HG03196 (cell line): ENCODE data around the gene WDR35.

Source experiments
- ATAC-seq: cut with Tn5 transposase; IDR thresholded peaks from one replicate; pipeline ENCODE4 v1.9.1; 2021; ENCODE audit not compliant: unreplicated experiment

The WDR35 gene

DNA sequence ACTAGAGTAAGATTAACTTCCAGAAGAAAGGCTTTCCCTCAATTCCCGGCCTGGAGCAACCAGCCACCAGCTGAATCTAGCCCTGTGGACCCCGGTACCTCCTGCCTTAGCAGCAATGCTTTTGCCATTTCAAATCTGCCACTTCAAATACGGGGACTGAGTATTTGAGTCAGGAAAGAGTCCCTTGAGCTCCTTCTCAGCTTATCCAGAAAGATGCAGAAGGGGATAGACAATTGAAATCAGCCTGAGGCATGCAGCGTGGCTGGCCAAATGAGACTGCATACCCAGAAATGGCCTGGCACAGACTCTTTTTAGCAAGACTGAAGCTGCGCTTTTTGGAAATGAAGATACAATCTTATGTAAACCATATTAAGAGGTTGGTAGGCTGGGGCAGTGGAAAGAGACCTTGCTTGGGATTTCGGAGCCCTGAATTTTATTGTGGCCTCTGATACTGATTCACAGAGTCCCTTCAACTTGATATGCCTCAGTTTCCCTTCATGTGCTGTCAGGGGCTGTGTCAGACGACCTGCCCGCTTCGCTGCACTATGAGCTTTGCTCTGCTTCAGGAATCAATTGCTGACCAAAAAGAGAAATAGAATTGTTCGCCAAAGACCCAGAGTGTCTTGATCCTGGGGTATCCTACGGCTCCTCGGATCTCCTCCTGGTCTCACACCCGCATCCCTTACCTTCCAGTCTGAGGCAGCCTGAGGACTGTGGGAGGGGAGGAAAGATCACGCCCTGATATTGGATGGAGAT, 21.5 kb upstream of the WDR35 start:
- no peak for ATAC-seq

DNA sequence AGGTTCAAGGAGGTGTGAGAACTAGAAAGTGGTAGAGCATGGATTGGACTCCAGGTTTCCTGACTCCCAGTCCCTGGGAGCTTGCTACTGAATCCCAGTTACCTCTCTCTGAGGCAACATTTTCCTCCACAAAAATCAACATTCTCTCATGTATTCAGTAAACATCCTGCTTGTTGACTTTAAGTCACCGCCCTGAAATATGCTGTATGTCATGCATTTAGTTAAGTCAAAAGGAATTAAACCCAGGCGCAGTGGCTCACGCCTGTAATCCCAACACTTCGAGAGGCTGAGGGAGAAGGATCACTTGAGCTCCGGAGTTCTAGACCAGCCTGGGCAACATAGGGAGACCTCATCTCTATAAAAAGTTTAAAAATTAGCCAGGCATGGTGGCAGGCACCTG, 18.8 kb upstream of the WDR35 start:
- ATAC-seq: no peak

DNA sequence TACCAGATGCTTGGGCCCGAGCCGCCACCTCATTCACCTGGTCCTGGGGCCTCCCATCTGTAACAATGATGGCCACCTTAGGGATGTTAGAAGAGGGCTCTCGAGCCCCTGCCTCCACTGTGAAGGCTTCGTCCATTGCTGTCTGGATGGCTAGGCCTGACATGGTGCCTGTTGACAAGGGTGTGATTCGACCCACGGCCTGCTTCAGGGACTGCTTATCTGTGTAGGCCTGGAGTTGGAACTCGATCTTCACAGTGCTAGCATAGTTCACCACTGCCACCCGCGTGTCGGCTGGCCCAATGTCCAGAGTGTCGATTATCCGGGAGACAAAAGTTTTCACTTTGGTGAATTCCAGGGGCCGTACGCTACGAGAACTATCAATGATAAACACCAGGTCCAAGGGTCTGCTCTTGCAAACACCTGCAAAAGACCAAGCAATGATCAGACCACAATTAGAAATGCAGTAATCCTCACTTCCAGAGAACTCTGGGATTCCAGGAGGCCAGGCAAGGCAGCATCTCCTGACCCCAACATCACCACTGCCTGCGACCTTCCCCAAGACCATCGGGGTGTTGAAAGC, 16.1 kb upstream of the WDR35 start:
- ATAC-seq: no peak

DNA sequence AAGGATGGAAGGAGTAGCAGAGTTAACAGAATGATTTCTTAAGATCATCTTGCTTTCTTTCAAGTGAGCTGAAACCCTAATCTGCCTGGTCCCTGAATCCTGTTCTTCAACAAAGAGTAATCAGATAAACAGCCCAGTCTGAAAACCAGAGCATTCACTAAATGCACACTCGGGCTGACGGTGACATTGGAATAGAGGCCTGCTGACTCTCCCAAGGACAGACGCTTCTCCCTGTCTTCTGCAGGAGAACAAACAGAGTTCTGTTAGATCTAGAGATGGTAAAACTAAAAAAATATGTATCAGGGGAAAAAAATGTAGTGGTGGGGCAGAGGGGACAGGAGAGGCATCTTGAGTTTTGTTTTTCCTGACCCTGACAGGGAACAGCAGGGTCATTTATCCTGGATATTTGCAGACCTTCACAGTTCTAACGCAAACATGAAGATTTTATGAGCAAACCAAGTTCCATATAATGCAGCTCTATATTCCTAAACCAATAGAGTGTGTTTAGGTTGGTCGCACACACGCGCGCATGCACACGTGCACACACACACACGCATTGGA, 15.2 kb upstream of the WDR35 start:
- no peak for ATAC-seq

DNA sequence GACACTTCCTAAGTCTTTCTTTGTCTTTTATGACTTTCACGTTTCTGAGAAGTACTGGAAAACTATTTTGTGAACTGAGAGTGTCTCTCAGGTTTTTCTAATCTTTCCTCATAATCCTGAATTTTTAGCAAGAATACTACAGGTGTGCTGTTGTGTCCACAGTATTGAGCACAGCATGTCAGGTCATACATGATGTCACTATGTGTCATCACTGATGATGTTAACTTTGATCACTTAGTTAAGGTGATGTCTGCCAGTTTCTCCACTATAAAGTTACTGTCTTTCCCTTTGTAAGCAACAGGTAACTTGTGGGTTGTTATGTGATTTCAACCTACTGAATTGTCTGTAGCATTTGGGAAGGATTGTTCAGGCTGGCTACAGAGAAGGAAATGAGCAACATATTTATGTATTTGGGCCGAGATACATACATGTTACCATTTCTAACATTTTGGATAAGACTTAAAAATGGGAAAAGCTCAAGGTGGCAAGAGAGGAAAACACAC, 11.5 kb upstream of the WDR35 start:
- ATAC-seq: no peak

DNA sequence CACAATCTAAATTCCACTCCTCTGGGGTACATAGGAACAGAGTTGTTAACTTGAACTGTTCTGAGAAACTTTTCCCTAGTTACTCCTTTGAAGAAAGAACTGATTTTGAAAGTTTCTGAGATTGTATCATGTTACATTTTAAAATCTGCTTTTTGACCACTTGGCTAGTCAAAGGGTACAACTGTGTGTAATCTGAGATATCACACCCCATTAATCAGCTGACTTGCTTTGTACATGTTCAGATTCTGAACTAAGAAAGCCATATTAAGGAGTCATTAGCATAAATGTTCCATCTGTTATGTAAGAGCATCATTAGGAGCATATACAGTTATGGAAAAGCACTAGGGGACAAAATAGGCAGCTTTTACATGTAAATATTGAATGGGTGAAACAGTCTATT, 3.8 kb upstream of the WDR35 start:
- no peak for ATAC-seq

DNA sequence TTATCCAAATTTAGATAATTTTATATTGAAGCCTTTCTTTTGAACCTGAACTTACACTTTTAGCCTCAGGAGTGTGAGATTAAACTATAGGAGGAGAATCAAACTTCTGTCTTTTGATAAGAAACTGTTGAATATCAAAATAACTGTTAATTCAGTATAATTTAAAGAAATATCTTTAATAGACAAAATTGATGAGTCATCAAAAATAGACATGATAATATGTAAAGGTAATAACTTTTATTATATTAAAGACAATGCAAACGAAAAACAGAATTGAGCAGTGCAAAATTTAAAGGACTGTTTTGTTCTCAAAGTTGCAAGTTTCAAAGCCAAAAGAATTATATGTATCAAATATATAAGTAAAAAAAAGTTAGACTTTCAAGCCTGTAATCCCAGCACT, 2.0 kb upstream of the WDR35 start:
- no peak for ATAC-seq

DNA sequence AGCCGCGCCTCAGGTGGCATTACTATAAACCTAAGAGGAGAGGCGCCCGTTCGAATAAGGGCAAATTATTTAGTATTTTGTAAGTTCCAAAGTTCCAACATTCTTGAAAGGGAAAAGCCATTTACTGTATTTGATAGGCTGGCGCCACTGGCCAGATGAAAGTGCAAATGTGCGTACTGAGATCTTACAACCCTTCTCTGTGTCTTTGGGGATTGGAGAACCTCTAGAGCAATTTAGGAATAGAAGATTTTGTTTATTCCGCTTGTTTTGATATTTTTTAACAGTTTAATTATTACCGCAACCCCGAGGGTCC, 467 bp upstream of the WDR35 start:
- ATAC-seq: no peak

DNA sequence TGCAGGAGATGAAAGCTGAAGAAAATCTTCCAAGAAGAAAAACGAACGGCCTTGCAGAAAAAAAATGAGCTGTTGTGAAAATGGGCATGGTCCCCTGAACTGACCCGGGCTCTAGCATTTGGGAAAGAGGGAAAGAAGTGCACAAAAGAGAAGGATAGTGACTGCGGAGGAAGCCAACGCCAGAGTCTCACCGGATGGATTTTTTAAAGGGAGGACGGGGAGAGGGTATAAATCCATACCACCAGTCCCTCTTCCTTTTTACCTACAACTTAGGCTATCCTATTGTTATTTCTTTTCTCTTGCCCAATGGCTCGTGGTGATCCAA, 601 bp downstream of the WDR35 start:
- ATAC-seq: no peak

DNA sequence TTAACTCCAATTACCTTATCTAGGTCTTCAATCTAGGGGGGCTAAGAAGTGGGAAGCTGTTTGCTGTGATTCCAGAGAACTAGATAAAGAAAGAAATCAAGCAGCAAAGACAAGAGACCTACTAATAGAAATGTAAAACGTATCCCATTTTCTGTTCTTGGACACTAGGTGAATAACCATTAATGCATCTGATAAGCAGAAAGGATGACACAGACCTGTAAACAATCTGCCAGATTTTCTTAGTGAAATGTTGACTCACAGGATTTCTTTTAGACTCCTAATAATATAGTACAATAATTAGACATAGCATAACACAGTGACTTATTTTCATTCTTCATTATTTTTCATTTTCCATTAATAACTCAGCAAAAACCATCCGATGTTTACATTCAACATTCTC, 1.3 kb downstream of the WDR35 start:
- no peak for ATAC-seq

DNA sequence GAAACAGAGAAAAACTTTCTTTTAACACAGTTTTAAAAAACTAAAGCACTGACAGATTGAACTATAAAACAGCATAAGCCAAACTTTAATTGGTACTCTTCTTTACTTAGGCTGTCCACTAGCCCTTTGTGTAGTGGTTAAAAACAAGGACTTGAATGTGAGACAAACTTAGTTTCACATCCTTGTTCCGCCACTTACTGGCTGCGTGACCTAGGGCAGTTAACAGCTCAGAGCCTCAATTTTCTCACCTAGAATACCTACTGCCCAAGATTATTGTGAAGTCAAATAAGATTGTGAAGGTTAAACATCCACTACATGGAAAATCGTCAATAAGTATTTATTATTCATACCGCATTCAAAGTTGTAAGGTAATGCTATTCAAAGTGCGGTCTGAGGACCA, 2.0 kb downstream of the WDR35 start:
- peak; percentile 68 for ATAC-seq

DNA sequence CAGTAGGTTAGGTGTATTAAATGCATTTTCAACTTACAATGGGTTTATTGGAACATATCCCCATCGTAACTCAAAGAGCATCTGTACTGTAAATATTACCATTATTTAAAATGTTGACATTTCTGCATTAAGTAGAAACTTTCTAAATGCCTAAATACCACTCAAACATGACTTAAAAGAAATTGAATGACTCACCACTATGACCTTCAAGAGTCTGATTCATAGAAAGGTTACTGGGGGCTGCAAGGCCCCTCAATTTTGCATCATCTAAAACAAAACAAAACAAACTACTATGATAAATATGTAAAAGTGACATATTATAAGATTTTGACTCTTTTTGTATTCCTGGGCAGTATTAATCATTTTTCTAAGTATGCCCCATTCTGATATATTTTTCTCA, 7.6 kb downstream of the WDR35 start:
- ATAC-seq: no peak

DNA sequence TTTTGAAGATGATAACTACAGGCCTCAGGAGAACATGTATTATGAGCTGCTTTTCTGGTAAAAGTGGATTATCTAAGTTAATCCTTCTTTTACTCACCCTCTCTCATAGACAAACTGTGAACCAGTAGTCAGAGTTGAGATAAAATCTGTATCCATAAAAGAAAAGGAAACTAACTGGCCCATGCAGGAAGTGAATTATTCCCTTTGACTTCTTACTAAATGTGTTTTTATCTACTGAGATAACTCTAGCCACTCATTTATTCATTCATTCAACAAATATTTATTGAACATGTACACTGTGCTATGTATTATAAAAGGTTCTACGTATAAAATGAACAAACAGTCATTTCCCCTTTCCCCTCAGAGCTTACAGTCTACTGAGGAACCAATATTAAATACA, 10.0 kb downstream of the WDR35 start:
- ATAC-seq: no peak

DNA sequence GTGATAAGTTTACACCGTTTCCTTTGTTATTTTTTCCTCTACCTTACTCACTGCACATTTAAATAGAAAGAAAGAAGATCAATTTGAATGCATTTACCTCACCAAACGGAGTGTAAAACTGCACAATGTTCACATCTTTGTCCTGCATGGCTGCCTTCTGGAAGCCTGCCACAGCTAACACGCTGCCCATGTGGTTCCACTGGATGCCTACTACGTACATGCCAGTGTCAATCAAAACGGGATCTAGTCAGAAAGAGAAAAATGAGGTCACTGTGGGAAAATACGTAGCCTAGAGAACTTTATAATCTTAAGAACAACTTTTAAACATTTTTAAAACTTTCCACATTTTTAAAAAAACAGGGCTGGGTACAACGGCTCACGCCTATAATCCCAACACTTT, 16.4 kb downstream of the WDR35 start:
- no peak for ATAC-seq

DNA sequence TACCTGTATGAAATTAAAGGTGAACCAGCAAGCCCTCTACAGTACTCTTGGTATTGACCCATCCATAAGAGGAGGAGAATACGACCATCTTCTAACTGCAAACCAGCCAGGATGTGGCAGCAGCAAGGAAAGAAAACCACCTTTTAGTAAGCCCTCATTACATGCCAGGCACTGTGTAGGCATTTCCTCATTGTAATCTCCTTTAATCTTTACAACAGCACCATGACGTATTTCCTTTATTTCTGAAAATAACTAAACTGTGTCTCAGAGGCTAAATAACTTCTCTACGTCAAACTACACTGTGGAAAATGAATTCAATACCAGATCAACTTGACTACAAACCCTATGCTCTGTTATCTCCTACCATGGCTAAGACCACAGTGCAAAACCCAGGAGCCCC, 18.2 kb downstream of the WDR35 start:
- ATAC-seq: no peak

DNA sequence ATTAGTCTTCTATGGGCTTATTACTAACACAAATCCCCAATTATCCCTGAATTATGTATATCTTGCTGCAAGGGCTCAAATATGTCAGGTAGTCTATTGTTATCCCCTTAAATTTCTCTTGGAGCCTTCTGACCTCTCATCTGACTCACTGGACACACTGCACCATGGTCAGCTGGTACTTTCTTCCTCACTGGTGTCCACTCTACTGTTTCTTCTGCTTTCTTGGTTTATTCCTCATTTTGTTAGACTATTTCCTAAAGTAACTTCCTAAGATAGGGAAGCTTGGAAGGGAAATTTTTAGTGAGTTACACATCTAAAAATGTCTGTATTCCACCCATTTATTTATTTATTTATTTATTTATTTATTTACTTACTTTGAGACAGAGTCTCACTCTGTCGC, 26.5 kb downstream of the WDR35 start:
- no peak for ATAC-seq

DNA sequence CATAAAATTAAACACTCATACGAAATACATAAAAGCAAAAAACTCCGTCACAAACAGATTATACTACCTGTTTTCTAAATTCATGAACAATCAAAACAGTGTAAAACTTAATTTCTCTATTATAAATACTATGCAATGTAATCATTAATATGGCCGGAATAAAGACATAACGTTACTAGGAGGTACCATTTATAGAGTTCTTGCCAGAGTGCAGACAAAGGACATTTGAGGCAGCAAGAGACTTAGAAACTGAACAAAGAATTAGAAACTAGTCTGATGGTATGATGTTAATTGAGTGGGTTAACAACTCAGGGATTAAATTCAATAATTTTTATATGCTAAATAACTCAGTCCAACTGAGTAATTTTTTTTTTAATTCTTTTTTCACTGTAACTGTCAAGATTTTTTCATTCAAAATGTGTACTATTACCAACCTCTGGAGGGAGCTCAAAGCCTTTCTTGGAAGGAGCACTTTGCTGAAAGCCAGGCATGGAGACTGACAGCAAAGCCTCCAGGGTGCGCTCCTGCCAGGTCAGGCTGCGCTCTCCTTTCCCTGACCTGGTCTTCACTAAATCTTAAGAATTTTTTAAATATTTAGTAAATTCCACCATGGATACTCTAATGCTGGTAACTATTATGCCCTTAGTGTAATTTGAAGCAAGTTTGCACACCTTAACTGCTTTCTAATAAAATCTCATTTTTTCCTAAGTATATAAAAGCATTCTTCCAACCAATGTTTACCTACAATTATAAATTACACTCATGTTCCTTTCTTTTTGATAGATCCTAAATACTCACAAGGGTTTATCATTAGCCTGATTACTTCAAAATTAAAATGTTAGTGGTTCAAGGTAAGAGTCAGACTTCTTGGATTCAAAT, 34.1 kb downstream of the WDR35 start:
- ATAC-seq: peak; percentile 82

DNA sequence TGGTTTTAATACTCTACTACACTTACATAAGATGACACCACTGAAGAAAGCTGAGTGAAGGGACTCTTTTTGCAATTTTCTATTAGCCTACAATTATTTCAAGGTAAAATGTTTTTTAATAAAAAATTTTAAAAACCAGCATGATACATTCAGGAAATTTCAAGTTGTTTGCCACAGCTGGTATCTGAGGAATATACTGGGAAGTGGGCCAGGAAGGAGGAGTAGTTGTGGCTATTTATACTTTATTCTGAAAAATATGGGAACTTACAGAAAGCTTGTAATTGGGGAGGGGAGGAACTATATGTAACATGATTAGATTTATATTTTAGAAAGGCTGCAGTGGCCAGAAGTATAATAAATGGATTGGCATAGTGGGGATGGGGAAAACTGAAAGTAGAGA, 40.8 kb downstream of the WDR35 start:
- no peak for ATAC-seq

DNA sequence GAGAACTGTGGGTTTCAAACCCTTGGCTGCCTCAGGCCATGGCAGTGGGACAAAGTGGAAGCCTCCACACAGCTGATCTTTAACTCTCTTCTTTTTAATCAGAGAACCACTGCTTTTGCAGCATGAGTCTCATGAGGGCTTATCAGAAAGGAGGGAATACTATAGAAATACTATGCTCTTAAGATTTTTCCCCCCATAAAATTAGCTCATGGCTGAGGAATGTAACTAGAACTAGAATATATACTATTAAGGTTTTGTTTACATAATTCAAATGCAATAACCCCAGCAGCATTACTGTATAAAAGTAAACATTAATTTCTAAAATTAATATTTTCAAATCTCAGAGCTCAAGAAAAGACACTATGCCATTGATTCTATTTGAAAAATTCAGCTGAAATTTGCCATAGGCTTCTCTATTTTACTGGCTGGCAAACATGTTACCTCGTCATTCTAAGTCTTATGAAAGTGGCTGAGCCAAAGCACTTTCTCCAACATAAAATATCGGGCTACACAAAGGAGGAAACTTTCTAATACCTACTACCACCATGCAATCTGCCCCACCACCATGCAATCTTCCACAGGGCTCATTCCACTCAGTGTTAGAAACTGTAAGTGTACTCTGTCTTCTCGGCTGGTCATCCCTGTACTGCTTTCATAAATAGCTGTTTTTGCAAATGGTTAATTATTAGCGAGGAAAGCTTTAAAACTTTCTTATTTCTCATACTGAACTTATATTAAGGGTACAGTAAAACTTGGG, 42.5 kb downstream of the WDR35 start:
- no peak for ATAC-seq

DNA sequence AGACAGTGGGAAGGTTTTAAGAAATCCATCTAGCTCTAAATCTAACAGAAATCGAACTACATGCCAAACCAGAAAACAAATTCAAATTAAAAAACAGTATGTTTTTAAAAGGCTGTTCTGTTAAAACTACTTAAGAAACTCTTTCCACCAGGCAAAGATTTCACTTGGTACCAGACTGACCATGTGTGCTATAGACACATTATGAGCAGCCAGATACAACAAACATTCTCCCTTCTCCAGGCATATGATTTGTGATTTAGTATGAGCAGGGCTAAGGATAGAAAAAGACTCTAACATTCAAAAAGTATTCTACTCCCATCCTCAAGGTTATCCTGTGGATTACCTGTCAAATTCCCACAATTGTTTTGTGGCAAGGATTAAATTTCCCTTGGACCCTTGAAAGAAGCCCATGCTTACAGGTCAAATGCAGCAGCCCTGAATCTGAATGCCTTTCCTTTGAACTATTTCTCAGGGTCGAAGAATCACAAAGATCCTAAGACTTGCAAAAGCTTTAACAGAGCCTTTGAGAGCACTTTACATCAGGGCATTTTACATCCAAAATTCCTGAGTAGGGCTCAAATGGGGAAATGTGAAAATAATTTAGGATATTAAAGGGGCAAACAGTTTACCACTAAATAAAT, 45.6 kb downstream of the WDR35 start:
- no peak for ATAC-seq

DNA sequence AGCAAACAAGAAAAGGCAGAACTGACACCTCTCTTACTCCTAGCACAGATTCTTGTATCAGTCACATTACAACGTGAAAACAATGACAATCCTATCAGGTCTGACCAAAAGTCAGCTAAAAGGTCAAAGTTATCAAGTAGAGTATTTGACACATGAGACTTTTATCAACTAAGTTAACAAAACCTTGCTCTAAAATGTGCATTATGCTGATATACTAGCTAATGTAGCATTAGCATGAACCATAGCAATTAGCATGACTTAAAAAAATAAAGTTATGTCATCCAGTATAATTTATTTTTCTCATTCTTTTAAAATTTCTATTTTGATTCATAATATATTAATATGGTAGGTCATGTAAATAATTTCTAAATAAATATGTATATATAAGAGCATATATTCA, 46.7 kb downstream of the WDR35 start:
- ATAC-seq: no peak
